A673 (cell line): ENCODE results near the gene TUBA8. TPM values are rescaled to one million over a fixed set of nuclear protein-coding genes. Genes with fewer than 3 reads are reported as not detected.

Source experiments
- BruUV-seq: library from RNA; stranded (reverse); fragments of 400-500 nt; replicated peaks from 2 replicates; lab custom pipeline; 2021; lab: Mats Ljungman, UMichigan
- CTCF ChIA-PET: fragments of 300-600 bp; sonication (Branson Sonifier 250); formaldehyde crosslinking; loops from one replicate; lab custom pipeline; 2022; ENCODE audit warnings: antibody characterized with exemption; lab: Charles Lee
- POLR2A ChIA-PET: fragments of 300-600 bp; sonication (Branson Sonifier 250); formaldehyde crosslinking; loops from one replicate; lab custom pipeline; 2022; ENCODE audit warnings: antibody characterized with exemption; ENCODE audit not compliant: low non-redundant PET; lab: Charles Lee
- DNase-seq: peaks from one replicate; pipeline ENCODE4 v3.0.0-alpha.2; 2015; ENCODE audit warnings: low spot score
- H3K27ac ChIP-seq: fragments of 200-600 bp; sonication (generic); 2 replicates; pipeline ENCODE4 v1.5.1; 2016; ENCODE audit warnings: mixed run types, low read depth, mild to moderate bottlenecking, mixed read lengths, antibody characterized with exemption, low read length; ENCODE audit not compliant: poor library complexity, severe bottlenecking
- H3K27me3 ChIP-seq: fragments of 200-600 bp; sonication (generic); replicated peaks from 2 replicates; pipeline ENCODE4 v1.6.1; 2017; ENCODE audit warnings: mixed run types, low read depth, mild to moderate bottlenecking, mixed read lengths, antibody characterized with exemption, low read length; ENCODE audit not compliant: insufficient read depth, poor library complexity
- H3K36me3 ChIP-seq: fragments of 200-600 bp; sonication (generic); 2 replicates; pipeline ENCODE4 v1.6.1; 2016; ENCODE audit warnings: mixed run types, mild to moderate bottlenecking, mixed read lengths, antibody characterized with exemption, low read length; ENCODE audit not compliant: insufficient read depth, poor library complexity, severe bottlenecking
- H3K4me1 ChIP-seq: fragments of 200-600 bp; sonication (generic); 2 replicates; pipeline ENCODE4 v1.6.1; 2017; ENCODE audit warnings: mixed run types, mild to moderate bottlenecking, mixed read lengths, antibody characterized with exemption, low read length; ENCODE audit not compliant: insufficient read depth, poor library complexity, severe bottlenecking
- H3K4me3 ChIP-seq: fragments of 200-600 bp; sonication (generic); 2 replicates; pipeline ENCODE4 v1.5.1; 2016; ENCODE audit warnings: low read depth, mixed run types, mild to moderate bottlenecking, mixed read lengths, low read length; ENCODE audit not compliant: poor library complexity, severe bottlenecking
- H3K9me3 ChIP-seq: fragments of 200-600 bp; sonication (generic); 2 replicates; pipeline ENCODE4 v1.6.1; 2016; ENCODE audit warnings: mixed run types, low read depth, mild to moderate bottlenecking, mixed read lengths, antibody characterized with exemption, low read length; ENCODE audit not compliant: poor library complexity, severe bottlenecking
- EZH2 ChIP-seq: fragments of 200-600 bp; sonication (generic); IDR thresholded peaks from 2 replicates; pipeline ENCODE4 v1.6.1; 2017; ENCODE audit warnings: borderline replicate concordance, low read depth, mild to moderate bottlenecking, mixed read lengths, antibody characterized with exemption, low read length; ENCODE audit not compliant: poor library complexity, severe bottlenecking
- intact Hi-C: fragments of 100-400 bp; cut with micrococcal nuclease; formaldehyde crosslinking; loops from one replicate; pipeline ENCODE4 v1.10.0; 2022; ENCODE audit not compliant: unreplicated experiment
- total RNA-seq: library from RNA; stranded (reverse); gene quantifications from 2 replicates; pipeline ENCODE4 v1.2.3, GENCODE V29; 2021
- TF ChIP-seq, protein P1 (sequence below): fragments of 300-800, 200-600 bp; sonication (generic); conservative IDR thresholded peaks from 2 replicates; pipeline ENCODE4 v1.5.1; 2017; ENCODE audit warnings: low read depth, mild to moderate bottlenecking, antibody characterized with exemption, low read length, moderate library complexity, mixed read lengths

TUBA8 gene
- total RNA-seq, 1 experiment from 2014 or later: 3.1 TPM

DNA sequence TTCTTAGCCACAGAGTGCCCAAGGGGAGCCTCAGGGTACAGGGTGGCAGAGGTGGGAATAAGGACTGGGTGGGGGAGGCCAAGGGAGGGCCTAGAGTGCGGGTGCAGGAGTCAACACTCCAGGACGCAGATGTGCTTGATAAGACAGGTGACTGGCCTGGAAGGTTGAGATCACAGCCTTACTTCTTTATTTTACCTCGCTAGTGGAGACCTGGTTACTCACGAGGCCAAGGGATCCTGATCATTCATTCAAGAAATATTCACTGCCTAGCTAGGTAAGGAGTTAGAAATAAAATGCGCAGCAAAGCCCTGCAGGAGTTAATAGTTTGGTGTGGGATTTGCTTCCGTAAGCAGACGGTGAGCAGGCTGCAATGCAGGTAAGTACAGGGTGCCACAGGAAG is 46.0 kb upstream of the TUBA8 start:
- H3K9me3 ChIP-seq: no peaks in the 10 kb centered on the region
- ChIA-PET POLR2A (no interaction called here), CTCF (no interaction called here)
- H3K27me3 ChIP-seq: no peaks in the 10 kb centered on the region
- intact Hi-C loops: loop anchor here (5.0 kb wide), 1 partner anchor 42 kb away; the partner anchor contains the start of gene MICAL3
- no peak overlapping the region for H3K27ac ChIP-seq
- H3K4me1 ChIP-seq: peaks cover 9% of the 10 kb centered on the region
- TF ChIP-seq, protein P1, sequence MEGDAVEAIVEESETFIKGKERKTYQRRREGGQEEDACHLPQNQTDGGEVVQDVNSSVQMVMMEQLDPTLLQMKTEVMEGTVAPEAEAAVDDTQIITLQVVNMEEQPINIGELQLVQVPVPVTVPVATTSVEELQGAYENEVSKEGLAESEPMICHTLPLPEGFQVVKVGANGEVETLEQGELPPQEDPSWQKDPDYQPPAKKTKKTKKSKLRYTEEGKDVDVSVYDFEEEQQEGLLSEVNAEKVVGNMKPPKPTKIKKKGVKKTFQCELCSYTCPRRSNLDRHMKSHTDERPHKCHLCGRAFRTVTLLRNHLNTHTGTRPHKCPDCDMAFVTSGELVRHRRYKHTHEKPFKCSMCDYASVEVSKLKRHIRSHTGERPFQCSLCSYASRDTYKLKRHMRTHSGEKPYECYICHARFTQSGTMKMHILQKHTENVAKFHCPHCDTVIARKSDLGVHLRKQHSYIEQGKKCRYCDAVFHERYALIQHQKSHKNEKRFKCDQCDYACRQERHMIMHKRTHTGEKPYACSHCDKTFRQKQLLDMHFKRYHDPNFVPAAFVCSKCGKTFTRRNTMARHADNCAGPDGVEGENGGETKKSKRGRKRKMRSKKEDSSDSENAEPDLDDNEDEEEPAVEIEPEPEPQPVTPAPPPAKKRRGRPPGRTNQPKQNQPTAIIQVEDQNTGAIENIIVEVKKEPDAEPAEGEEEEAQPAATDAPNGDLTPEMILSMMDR: no peak
- no peak for TF ChIP-seq EZH2
- no peak for DNase-seq
- BruUV-seq: no TSS peak
- no peaks in the 10 kb centered on the region for H3K36me3 ChIP-seq
- H3K4me3 ChIP-seq: no peak overlapping the region

DNA sequence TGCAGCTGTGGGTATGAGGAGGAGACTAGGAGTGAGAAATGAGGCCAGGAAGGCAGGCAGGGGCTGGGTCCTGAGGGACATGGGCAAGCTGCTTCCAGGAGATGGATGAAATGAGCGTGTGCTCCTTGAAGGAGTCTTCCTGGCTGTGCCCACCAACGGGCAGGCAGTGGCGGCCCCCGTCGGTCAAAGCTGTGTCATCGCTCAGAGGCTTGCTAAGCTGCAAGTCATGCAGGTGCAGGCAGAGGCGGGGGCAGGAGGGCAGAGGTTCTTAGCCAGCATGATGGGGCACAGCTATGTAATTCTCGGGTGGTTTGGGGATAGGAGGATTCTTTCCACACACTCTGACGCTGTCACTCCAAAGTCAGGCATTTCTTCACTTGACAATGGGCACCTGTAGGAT is 45.4 kb upstream of the TUBA8 start:
- Histone ChIP-seq H3K27me3 (no peaks in the 10 kb centered on the region), H3K4me3 (no peak overlapping the region), H3K4me1 (peaks cover 9% of the 10 kb centered on the region), H3K27ac (no peak overlapping the region), H3K36me3 (no peaks in the 10 kb centered on the region), H3K9me3 (no peaks in the 10 kb centered on the region)
- ChIA-PET POLR2A (no interaction called here), CTCF (no interaction called here)
- BruUV-seq: no TSS peak
- no peak for TF ChIP-seq EZH2
- TF ChIP-seq, protein P1: no peak
- intact Hi-C loops: no loop called here
- no peak for DNase-seq

DNA sequence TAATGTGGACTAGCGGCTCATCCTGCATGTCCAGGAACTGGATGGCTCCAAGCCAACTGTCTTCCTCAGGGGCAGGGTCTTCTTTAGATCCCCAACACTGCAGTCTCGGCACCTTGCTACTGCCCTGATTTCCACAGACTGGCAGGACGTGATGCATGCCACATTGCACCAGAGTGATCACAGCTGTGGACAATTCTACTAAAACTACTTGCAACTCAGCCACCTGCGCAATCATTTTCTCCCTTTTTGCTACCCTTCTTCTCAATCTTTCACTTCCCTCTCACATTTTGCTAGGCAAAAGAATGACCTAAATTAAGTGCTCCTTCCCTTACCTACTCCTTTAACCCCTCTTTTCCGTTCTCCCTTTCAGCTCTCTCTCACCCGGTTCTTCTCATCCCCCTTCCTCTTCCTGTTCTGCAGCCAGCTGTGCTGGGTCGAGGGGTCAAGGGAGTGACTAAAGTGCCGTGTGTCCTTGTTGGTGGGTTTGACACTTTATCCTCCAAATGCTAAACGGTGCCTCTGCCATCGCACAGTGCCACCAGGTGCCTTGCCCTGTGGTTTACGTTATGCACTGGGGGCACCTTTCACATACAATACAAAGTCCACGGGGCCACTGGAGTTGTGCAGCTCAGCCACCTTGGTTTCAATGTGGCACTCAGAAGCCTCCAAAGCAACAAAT is 44.3 kb upstream of the TUBA8 start:
- ChIA-PET CTCF (interaction anchor here (0.9 kb wide), 1 partner anchor 10 kb away, joined by 3 read pairs; no protein-coding TSS in a partner anchor), POLR2A (no interaction called here)
- intact Hi-C loops: no loop called here
- BruUV-seq: no TSS peak
- Histone ChIP-seq H3K4me3 (no peak overlapping the region), H3K27ac (no peak overlapping the region), H3K4me1 (peaks cover 9% of the 10 kb centered on the region), H3K36me3 (no peaks in the 10 kb centered on the region), H3K9me3 (no peaks in the 10 kb centered on the region), H3K27me3 (no peaks in the 10 kb centered on the region)
- no peak for TF ChIP-seq EZH2
- TF ChIP-seq, protein P1: no peak
- DNase-seq: no peak
